Measurements from ENCODE around the gene C1QTNF5. TPM values are rescaled to one million over a fixed set of nuclear protein-coding genes. Genes with fewer than 3 reads are reported as not detected.
A peak's percentile ranks its signal among the peaks of the same experiment; 100 is the strongest.

The C1QTNF5 gene, protein sequence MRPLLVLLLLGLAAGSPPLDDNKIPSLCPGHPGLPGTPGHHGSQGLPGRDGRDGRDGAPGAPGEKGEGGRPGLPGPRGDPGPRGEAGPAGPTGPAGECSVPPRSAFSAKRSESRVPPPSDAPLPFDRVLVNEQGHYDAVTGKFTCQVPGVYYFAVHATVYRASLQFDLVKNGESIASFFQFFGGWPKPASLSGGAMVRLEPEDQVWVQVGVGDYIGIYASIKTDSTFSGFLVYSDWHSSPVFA
- total RNA-seq (1 to 10 TPM; 2.2 to 4.4 TPM), polyA plus RNA-seq (1 to 10 TPM; 1.9 to 6.4 TPM)

DNA sequence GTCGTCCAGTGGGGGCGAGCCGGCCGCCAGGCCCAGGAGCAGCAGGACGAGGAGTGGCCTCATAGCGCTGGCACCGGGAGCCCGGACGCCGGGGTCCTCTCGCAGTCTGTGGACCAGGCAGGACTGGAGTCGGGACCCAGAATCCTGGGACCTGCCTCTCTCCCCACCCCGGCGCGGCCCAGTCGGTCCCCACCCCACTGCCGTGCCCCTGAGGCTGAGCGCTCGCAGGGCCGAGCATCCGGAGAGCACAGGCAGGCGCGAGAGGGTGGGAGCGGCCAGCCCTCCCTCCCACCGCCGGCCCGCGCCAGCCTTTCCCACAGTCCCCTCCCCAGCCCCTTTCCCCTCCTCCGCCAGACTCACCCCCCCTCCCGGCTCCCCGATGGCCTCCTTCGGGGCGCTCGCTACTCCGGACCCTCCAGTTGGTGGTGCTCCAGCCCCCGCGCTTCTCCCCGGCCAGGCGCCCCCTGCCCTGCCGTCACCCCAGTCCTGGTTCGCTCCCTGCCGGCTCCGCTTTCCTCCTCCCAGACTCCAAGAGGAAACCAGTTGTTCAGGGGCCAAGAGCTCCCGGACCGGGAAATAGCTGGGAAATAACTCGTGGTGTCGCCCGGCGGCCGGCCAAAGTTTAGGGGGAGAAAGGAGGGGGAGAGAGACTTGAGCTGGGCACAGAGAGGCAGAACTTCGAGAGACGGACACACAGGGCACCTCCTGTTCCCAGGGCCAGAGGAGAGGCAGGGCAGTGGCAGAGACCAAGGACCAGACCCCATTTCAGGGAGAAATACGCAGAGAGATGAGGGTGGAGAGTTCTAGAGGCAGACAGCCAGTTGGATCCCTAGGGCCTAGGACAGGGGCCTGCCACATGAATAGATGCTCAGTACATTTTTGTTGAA, at the start of gene C1QTNF5:
TSS of gene C1QTNF5 (minus strand) at position 549 of the 887 bp plus-strand sequence. CDS start at position 63, 486 bp downstream.
- 12% methylated on average over 53 of the region's 53 CpGs for WGBS
- Histone ChIP-seq H3K4me1 (ENCODE audit: control insufficient read depth in 4 of 4, insufficient read depth in 4 of 4, low read length in 3 of 4) (peaks cover 7 to 33% (median 16%) of the 10 kb centered on the region in 4 donors), H3K27me3 (ENCODE audit: control insufficient read depth in 4 of 4, insufficient read depth in 4 of 4, low read length in 3 of 4) (peaks cover 0 to 2% (median 0%) of the 10 kb centered on the region in 4 donors), H3K9me3 (ENCODE audit: control insufficient read depth in 4 of 4, low read length in 3 of 4) (no peaks in the 10 kb centered on the region), H3K27ac (ENCODE audit: low read depth in 1 of 2, low read length in 2 of 2) (peak within 1 kb of the TSS; percentile 60 to 78), H3K4me3 (ENCODE audit: low read depth in 1 of 3, low read length in 3 of 3) (peak within 1 kb of the TSS in 1 of 3 donors; percentile 46), H3K9ac (ENCODE audit: low read depth in 1 of 2, low read length in 2 of 2) (no peak within 1 kb of the TSS), H3K36me3 (ENCODE audit: control insufficient read depth in 4 of 4, insufficient read depth in 3 of 4, low read depth in 1 of 4, low read length in 3 of 4) (no peaks in the 10 kb centered on the region)
- TF ChIP-seq, protein P1, sequence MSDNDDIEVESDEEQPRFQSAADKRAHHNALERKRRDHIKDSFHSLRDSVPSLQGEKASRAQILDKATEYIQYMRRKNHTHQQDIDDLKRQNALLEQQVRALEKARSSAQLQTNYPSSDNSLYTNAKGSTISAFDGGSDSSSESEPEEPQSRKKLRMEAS (IDR thresholded peaks at IDR 0.05) = no peak
- TF ChIP-seq, protein P2, sequence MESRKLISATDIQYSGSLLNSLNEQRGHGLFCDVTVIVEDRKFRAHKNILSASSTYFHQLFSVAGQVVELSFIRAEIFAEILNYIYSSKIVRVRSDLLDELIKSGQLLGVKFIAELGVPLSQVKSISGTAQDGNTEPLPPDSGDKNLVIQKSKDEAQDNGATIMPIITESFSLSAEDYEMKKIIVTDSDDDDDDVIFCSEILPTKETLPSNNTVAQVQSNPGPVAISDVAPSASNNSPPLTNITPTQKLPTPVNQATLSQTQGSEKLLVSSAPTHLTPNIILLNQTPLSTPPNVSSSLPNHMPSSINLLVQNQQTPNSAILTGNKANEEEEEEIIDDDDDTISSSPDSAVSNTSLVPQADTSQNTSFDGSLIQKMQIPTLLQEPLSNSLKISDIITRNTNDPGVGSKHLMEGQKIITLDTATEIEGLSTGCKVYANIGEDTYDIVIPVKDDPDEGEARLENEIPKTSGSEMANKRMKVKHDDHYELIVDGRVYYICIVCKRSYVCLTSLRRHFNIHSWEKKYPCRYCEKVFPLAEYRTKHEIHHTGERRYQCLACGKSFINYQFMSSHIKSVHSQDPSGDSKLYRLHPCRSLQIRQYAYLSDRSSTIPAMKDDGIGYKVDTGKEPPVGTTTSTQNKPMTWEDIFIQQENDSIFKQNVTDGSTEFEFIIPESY (IDR thresholded peaks at IDR 0.05) = no peak
- no peak for TF ChIP-seq HNF4A (conservative IDR thresholded peaks at IDR 0.05)
- TF ChIP-seq, protein P3, sequence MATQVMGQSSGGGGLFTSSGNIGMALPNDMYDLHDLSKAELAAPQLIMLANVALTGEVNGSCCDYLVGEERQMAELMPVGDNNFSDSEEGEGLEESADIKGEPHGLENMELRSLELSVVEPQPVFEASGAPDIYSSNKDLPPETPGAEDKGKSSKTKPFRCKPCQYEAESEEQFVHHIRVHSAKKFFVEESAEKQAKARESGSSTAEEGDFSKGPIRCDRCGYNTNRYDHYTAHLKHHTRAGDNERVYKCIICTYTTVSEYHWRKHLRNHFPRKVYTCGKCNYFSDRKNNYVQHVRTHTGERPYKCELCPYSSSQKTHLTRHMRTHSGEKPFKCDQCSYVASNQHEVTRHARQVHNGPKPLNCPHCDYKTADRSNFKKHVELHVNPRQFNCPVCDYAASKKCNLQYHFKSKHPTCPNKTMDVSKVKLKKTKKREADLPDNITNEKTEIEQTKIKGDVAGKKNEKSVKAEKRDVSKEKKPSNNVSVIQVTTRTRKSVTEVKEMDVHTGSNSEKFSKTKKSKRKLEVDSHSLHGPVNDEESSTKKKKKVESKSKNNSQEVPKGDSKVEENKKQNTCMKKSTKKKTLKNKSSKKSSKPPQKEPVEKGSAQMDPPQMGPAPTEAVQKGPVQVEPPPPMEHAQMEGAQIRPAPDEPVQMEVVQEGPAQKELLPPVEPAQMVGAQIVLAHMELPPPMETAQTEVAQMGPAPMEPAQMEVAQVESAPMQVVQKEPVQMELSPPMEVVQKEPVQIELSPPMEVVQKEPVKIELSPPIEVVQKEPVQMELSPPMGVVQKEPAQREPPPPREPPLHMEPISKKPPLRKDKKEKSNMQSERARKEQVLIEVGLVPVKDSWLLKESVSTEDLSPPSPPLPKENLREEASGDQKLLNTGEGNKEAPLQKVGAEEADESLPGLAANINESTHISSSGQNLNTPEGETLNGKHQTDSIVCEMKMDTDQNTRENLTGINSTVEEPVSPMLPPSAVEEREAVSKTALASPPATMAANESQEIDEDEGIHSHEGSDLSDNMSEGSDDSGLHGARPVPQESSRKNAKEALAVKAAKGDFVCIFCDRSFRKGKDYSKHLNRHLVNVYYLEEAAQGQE (IDR thresholded peaks at IDR 0.05) = no peak
- TF ChIP-seq, protein P4, sequence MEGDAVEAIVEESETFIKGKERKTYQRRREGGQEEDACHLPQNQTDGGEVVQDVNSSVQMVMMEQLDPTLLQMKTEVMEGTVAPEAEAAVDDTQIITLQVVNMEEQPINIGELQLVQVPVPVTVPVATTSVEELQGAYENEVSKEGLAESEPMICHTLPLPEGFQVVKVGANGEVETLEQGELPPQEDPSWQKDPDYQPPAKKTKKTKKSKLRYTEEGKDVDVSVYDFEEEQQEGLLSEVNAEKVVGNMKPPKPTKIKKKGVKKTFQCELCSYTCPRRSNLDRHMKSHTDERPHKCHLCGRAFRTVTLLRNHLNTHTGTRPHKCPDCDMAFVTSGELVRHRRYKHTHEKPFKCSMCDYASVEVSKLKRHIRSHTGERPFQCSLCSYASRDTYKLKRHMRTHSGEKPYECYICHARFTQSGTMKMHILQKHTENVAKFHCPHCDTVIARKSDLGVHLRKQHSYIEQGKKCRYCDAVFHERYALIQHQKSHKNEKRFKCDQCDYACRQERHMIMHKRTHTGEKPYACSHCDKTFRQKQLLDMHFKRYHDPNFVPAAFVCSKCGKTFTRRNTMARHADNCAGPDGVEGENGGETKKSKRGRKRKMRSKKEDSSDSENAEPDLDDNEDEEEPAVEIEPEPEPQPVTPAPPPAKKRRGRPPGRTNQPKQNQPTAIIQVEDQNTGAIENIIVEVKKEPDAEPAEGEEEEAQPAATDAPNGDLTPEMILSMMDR (IDR thresholded peaks at IDR 0.05; ENCODE audit: low read depth, low read length, missing input control) = no peak
- peak; percentile 34 for TF ChIP-seq SP1 (IDR thresholded peaks at IDR 0.05)
- TF ChIP-seq NR2F2 (IDR thresholded peaks at IDR 0.05) = no peak
- no peak for TF ChIP-seq RXRA (IDR thresholded peaks at IDR 0.05)
- TF ChIP-seq YY1 (IDR thresholded peaks at IDR 0.05) = no peak
- DNase-seq (ENCODE audit: low spot score) = no peak

DNA sequence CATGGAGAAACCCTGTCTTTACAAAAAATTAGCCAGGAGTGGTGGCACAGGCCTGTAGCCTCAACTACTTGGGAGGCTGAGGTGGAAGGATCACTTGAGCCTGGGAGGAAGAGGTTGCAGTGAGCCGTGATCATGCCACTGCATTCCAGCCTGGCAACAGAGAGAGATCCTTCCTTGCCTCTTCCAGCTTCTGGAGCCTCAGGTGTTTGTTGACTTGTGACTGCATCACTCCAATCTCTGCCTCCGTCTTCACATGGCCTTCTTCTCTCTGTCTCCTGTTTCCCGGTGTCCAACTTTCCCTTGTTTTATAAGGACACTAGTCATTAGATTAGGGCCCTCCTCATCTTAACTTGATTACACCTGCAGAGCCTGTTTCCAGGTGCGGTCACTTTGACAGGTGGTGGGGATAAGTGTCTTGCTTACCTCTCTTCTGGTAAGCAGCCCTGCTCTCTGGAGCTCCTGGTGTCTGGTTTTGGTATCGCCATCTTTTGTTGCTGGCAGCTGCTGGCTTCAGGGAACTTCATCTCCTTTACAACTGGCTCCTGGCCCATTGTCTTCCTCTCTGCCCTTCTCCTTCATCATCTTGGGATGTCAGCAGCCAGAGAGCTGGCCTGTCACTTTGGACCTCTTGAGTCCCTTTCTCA, 49.0 kb upstream of the C1QTNF5 start:
- Histone ChIP-seq H3K9ac (ENCODE audit: low read depth in 1 of 2, low read length in 2 of 2) (no peak overlapping the region), H3K36me3 (ENCODE audit: control insufficient read depth in 4 of 4, insufficient read depth in 3 of 4, low read depth in 1 of 4, low read length in 3 of 4) (no peaks in the 10 kb centered on the region), H3K9me3 (ENCODE audit: control insufficient read depth in 4 of 4, low read length in 3 of 4) (no peaks in the 10 kb centered on the region), H3K4me1 (ENCODE audit: control insufficient read depth in 4 of 4, insufficient read depth in 4 of 4, low read length in 3 of 4) (no peaks in the 10 kb centered on the region), H3K27me3 (ENCODE audit: control insufficient read depth in 4 of 4, insufficient read depth in 4 of 4, low read length in 3 of 4) (no peaks in the 10 kb centered on the region), H3K27ac (ENCODE audit: low read depth in 1 of 2, low read length in 2 of 2) (no peak overlapping the region), H3K4me3 (ENCODE audit: low read depth in 1 of 3, low read length in 3 of 3) (no peak overlapping the region)
- 79% methylated on average over 5 of the region's 5 CpGs for WGBS
- TF ChIP-seq, protein P4 (IDR thresholded peaks at IDR 0.05; ENCODE audit: low read depth, low read length, missing input control) = peak; percentile 17
- TF ChIP-seq, protein P2 (IDR thresholded peaks at IDR 0.05) = no peak
- TF ChIP-seq, protein P5, sequence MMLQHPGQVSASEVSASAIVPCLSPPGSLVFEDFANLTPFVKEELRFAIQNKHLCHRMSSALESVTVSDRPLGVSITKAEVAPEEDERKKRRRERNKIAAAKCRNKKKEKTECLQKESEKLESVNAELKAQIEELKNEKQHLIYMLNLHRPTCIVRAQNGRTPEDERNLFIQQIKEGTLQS (IDR thresholded peaks at IDR 0.05) = no peak
- no peak for DNase-seq (ENCODE audit: low spot score)
